Fibroblast of peridontal ligament (primary cell): ENCODE results near the gene ETV1.

Experiments used
- DNase-seq: peaks from one replicate; pipeline ENCODE4 v3.0.0-alpha.2; 2010; ENCODE audit errors: extremely low read depth

Gene ETV1

GRCh38 chr7:13989126-13989948 is at the start of gene ETV1:
Gene ETV1, minus strand, starts transcription at chr7:13989666. Its CDS starts 614 bp downstream, at chr7:13989052.
- peak; percentile 73 for DNase-seq

- no peak for DNase-seq
Observed at GRCh38 chr7:14024406-14024805, 34.9 kb upstream of the ETV1 start.

GRCh38 chr7:14023838-14024237 is 34.4 kb upstream of the ETV1 start:
- no peak for DNase-seq

- DNase-seq = no peak
Observed at GRCh38 chr7:14023342-14023741, 33.9 kb upstream of the ETV1 start.

- peak; percentile 65 for DNase-seq
Observed at GRCh38 chr7:14021069-14021468, 31.6 kb upstream of the ETV1 start.

GRCh38 chr7:14020339-14020900 is 31.0 kb upstream of the ETV1 start:
- DNase-seq = peak; percentile 18

GRCh38 chr7:14018751-14019150 is 29.3 kb upstream of the ETV1 start:
- DNase-seq = no peak

GRCh38 chr7:14016950-14017349 is 27.5 kb upstream of the ETV1 start:
- DNase-seq = peak; percentile 16

- DNase-seq = peak; percentile 20
Observed at GRCh38 chr7:14013898-14014297, 24.4 kb upstream of the ETV1 start.

GRCh38 chr7:14009453-14010418 is 20.3 kb upstream of the ETV1 start:
- DNase-seq = no peak

GRCh38 chr7:14001139-14001538 is 11.7 kb upstream of the ETV1 start:
- DNase-seq = no peak

GRCh38 chr7:14000247-14000646 is 10.8 kb upstream of the ETV1 start:
- DNase-seq = peak; percentile 59

- no peak for DNase-seq
Observed at GRCh38 chr7:13998866-13999265, 9.4 kb upstream of the ETV1 start.

GRCh38 chr7:13992596-13992964 is 3.1 kb upstream of the ETV1 start:
- peak; percentile 45 for DNase-seq

GRCh38 chr7:13991791-13992595 is 2.5 kb upstream of the ETV1 start:
- DNase-seq = peak; percentile 44

GRCh38 chr7:13990984-13991790 is 1.7 kb upstream of the ETV1 start:
- peak; percentile 98 for DNase-seq

- peak; percentile 46 for DNase-seq
Observed at GRCh38 chr7:13990319-13990983, 985 bp upstream of the ETV1 start.

- no peak for DNase-seq
Observed at GRCh38 chr7:13989949-13990305, 461 bp upstream of the ETV1 start.

GRCh38 chr7:13988731-13989125 is 738 bp downstream of the ETV1 start:
- DNase-seq = peak; percentile 49

GRCh38 chr7:13988065-13988464 is 1.4 kb downstream of the ETV1 start:
- DNase-seq = peak; percentile 58
